Body of pancreas (tissue), 4 donors: ENCODE data around the gene SPEM3. TPM values are rescaled to one million over a fixed set of nuclear protein-coding genes. Genes with fewer than 3 reads are reported as not detected.

Experiments used
- ATAC-seq: fragments of 150-250 bp; one replicate; pipeline ENCODE4 v1.9.1; 2016
- DNase-seq, 4 donors: peaks; one replicate each; pipeline ENCODE4 v3.0.0-alpha.2; 2019
- H3K27ac ChIP-seq, 4 donors: fragments of 200-600 bp; sonication (generic); 1 replicate in 3 of 4; 2 replicates in 1 of 4; pipeline versions ENCODE4 v1.5.1 to v1.6.1; 2016 to 2019; ENCODE audit warnings: mild to moderate bottlenecking in 1 of 4, mixed read lengths in 1 of 4, moderate library complexity in 1 of 4
- H3K27me3 ChIP-seq, 2 donors: fragments of 200-600 bp; sonication (generic); one replicate each; pipeline ENCODE4 v1.6.0; 2016; ENCODE audit warnings: mild to moderate bottlenecking in 1 of 2
- H3K36me3 ChIP-seq, 2 donors: fragments of 200-600 bp; sonication (generic); replicated peaks in 1 of 2; 2 replicates each; pipeline ENCODE4 v1.5.1; 2016; ENCODE audit warnings: low read depth in 2 of 2; ENCODE audit not compliant: insufficient read depth in 1 of 2
- H3K4me1 ChIP-seq: fragments of 200-600 bp; sonication (generic); one replicate; pipeline ENCODE4 v1.6.0; 2016
- H3K4me3 ChIP-seq, 2 donors: fragments of 200-600 bp; sonication (generic); 1 replicate in 1 of 2; 2 replicates in 1 of 2; pipeline ENCODE4 v1.5.1; 2016 to 2019
- H3K9me3 ChIP-seq, 3 donors: fragments of 200-600 bp; sonication (generic); 1 replicate in 2 of 3; 2 replicates in 1 of 3; pipeline ENCODE4 v1.5.1; 2016
- CTCF ChIP-seq, 7 experiments: fragments of 450-650 bp in 4 of 7; fragments of 200-600 bp in 3 of 7; sonication (generic) in 3 of 7; IDR thresholded peaks; one replicate each; pipeline ENCODE4 v1.5.1; 2016 to 2019; ENCODE audit warnings: antibody characterized with exemption in 7 of 7
- POLR2A ChIP-seq, 3 donors: fragments of 450-650 bp; IDR thresholded peaks; one replicate each; pipeline ENCODE4 v1.6.1; 2016; ENCODE audit warnings: antibody characterized with exemption in 3 of 3, mild to moderate bottlenecking in 2 of 3
- WGBS, 2 donors: methylation state at CpG; one replicate each; pipeline ENCODE4 v1.1.5; 2017; 5-methylcytosine and 5-hydroxymethylcytosine counted together
- intact Hi-C: fragments of 100-400 bp; cut with DNase I; formaldehyde crosslinking; loops from one replicate; pipeline ENCODE4 v1.15.1; 2023
- total RNA-seq, 2 donors: library from RNA; depleted of rRNA; stranded (reverse); fragments of >200 nt; gene quantifications; one replicate each; pipeline ENCODE4 v1.1.0, GENCODE V29; 2016

The SPEM3 gene
- total RNA-seq, 2 donors from 2014 or later = not detected

- WGBS, 2 donors = 4% methylated on average over 16 of the region's 16 CpGs
- DNase-seq (peak in 1 of 4 donors; percentile 45), ATAC-seq (peak; percentile 53)
- Histone ChIP-seq H3K4me1 (peaks cover 16% of the 10 kb centered on the region), H3K9me3 (no peaks in the 10 kb centered on the region), H3K36me3 (no peaks in the 10 kb centered on the region), H3K27me3 (no peaks in the 10 kb centered on the region), H3K27ac (peak overlapping the region in 3 of 4 donors; percentile 33 to 75 (median 66)), H3K4me3 (peak overlapping the region in 1 of 2 donors; percentile 35)
- intact Hi-C loops = no loop called here
- TF ChIP-seq CTCF (IDR thresholded peaks at IDR 0.05) (no peak), POLR2A (IDR thresholded peaks at IDR 0.05) (no peak)
These were observed 16.9 kb downstream of the SPEM3 start for GRCh38 chr17:7445619-7445968.

- TF ChIP-seq CTCF (IDR thresholded peaks at IDR 0.05) (no peak), POLR2A (IDR thresholded peaks at IDR 0.05) (no peak)
- no peak for DNase-seq
- no peaks in the 10 kb centered on the region for H3K9me3 ChIP-seq
- no peaks in the 10 kb centered on the region for H3K27me3 ChIP-seq
- H3K36me3 ChIP-seq = no peaks in the 10 kb centered on the region
- H3K4me1 ChIP-seq = peaks cover 11% of the 10 kb centered on the region
- no peak overlapping the region for H3K4me3 ChIP-seq
- WGBS, 2 donors = 91 to 92% methylated on average over 7 of the region's 7 CpGs
- no peak for ATAC-seq
- no peak overlapping the region for H3K27ac ChIP-seq
- intact Hi-C loops = no loop called here
These were observed 19.8 kb downstream of the SPEM3 start for GRCh38 chr17:7448461-7448860.

GRCh38 chr17:7459961-7460545, 31.4 kb downstream of the SPEM3 start:
- H3K4me3 ChIP-seq = no peak overlapping the region
- no peaks in the 10 kb centered on the region for H3K27me3 ChIP-seq
- no peak for TF ChIP-seq CTCF (IDR thresholded peaks at IDR 0.05)
- TF ChIP-seq POLR2A (IDR thresholded peaks at IDR 0.05) = no peak
- H3K9me3 ChIP-seq = no peaks in the 10 kb centered on the region
- H3K4me1 ChIP-seq = peaks cover 12% of the 10 kb centered on the region
- 72 to 76% methylated on average over 3 of the region's 3 CpGs for WGBS, 2 donors
- H3K36me3 ChIP-seq = peaks cover 0 to 7% of the 10 kb centered on the region in 2 donors
- no peak overlapping the region for H3K27ac ChIP-seq
- ATAC-seq = no peak
- intact Hi-C loops = no loop called here
- DNase-seq = no peak

- no peak overlapping the region for H3K27ac ChIP-seq
- intact Hi-C loops = no loop called here
These were observed 32.4 kb downstream of the SPEM3 start for GRCh38 chr17:7460850-7461660.

More at GRCh38 chr17:7460850-7461660, 32.4 kb downstream of the SPEM3 start:
- Histone ChIP-seq H3K9me3 (no peaks in the 10 kb centered on the region), H3K4me1 (peaks cover 15% of the 10 kb centered on the region), H3K4me3 (no peak overlapping the region), H3K36me3 (peaks cover 0 to 7% of the 10 kb centered on the region in 2 donors), H3K27me3 (no peaks in the 10 kb centered on the region)
- no peak for TF ChIP-seq POLR2A (IDR thresholded peaks at IDR 0.05)
- no peak for TF ChIP-seq CTCF (IDR thresholded peaks at IDR 0.05)
- DNase-seq = no peak
- no peak for ATAC-seq
- 94 to 96% methylated on average over 7 of the region's 7 CpGs for WGBS, 2 donors
